Upper lobe of right lung (tissue), 1 donor: ENCODE data around the gene MAPK8IP2. TPM values are rescaled to one million over a fixed set of nuclear protein-coding genes. Genes with fewer than 3 reads are reported as not detected.
"Not testable (repeated sequence)": the region's sequence is repeated elsewhere in the genome, so short reads cannot be mapped to it uniquely, and the experiment has no call there.

Experiments used
- ATAC-seq: fragments of 200-7000 bp; cut with Tn5 transposase; one replicate; pipeline ENCODE4 v1.9.1; 2020; ENCODE audit warnings: mild to moderate bottlenecking, moderate library complexity
- DNase-seq: peaks from one replicate; pipeline ENCODE4 v3.0.0-alpha.2; 2020
- H3K27ac ChIP-seq: fragments of 200-600 bp; one replicate; pipeline ENCODE4 v1.8.0; 2022
- H3K27me3 ChIP-seq: fragments of 200-600 bp; one replicate; pipeline ENCODE4 v1.8.0; 2022; ENCODE audit warnings: mild to moderate bottlenecking
- H3K36me3 ChIP-seq: fragments of 200-600 bp; one replicate; pipeline ENCODE4 v1.8.0; 2022
- H3K4me1 ChIP-seq: fragments of 200-600 bp; one replicate; pipeline ENCODE4 v1.8.0; 2022
- H3K4me3 ChIP-seq: fragments of 200-600 bp; one replicate; pipeline ENCODE4 v1.8.0; 2022; ENCODE audit warnings: mild to moderate bottlenecking
- H3K9me3 ChIP-seq: fragments of 200-600 bp; one replicate; pipeline ENCODE4 v1.8.0; 2022
- intact Hi-C: fragments of 100-400 bp; cut with DNase I; formaldehyde crosslinking; loops from one replicate; pipeline ENCODE4 v1.11.0; 2022
- total RNA-seq: library from RNA; stranded (reverse); fragmentation: NEBNext Ultra II Directional; extraction: Animal tissue kit (Norgen Biotek cat#: 25700); gene quantifications from one replicate; pipeline ENCODE4 v1.2.1, GENCODE V29; 2021
- TF ChIP-seq, protein P1 (sequence below): fragments of 200-600 bp; IDR thresholded peaks from one replicate; pipeline ENCODE4 v1.8.0; 2022; ENCODE audit warnings: antibody characterized with exemption
- donor health status: DM: no; HTN: yes; CAD: no; lungs with severe emphysema.

Gene MAPK8IP2
- total RNA-seq, 1 donor from 2014 or later = 2.6 TPM

DNA sequence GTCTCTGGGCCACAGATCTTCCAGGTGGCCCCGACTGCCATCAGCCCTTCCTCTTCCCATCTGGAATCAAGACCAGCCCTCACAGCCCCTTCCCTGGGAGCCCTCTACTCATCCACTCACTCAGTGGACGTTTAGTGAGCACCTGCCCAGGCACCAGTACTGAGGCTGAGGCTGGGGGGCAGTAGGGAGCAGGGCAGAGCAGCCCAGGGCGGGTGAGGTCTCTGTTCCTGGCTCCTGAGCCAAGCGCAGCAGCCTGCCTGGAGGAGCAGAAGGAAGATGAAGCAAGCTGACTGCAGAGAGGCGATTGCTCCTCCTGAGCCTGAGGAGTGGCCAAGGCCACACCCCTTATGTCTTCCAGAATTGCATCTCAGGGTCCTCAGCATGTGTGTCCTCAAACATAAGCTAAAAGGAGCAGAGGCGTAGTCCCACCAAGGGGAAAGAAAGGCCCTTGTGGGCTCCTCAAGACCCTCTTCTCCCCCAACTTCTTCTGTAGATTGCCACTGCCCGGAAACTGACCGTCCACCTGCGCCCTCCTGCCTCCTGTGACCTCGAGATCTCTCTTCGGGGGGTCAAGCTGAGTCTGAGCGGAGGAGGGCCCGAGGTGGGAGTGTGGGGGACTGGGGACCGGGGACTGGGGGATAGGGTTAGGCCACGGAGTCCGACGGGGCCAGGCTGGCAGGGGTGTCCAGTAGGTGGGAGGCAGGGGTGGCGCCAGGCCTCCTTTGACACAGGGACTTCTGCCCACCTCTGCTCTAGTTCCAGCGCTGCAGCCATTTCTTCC is 5.8 kb downstream of the MAPK8IP2 start:
- ATAC-seq (no peak), DNase-seq (no peak)
- H3K27me3 ChIP-seq = peaks cover 39% of the 10 kb centered on the region

DNA sequence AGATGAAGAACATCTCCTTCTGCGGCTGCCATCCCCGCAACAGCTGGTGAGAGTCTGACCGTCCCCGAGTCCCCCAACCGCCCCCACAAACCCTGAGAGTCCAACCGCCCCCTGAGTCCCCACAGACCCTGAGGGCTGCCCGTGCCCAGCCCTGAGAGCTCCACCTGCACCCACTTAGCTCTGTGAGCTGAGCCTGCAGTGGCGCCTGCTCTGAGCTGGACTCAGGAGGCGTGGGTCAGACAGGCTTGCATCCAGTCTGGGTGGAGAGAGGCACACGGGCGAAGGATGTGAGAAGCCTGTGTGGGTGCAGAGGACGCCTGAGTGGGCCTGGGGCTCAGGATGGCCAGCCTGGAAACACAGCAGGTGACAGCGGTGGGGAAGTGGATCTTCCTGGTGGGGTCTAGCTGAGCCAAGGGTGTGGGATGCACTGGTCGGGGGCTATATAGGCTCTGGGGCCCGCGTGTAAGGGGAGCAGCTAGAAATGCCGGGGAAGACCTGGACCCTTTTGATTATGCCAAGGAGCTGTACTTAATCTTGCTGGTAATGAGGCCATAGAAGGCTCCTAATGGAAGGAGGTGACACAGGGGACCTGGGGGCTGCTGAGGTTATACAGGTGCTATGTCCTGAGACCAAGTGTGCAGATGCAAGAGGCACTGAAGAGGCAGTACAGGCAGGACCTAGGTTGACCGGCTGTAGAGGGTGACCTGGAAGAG is 6.5 kb downstream of the MAPK8IP2 start:
- peaks cover 34% of the 10 kb centered on the region for H3K27me3 ChIP-seq
- H3K9me3 ChIP-seq = no peaks in the 10 kb centered on the region
- H3K4me1 ChIP-seq = no peaks in the 10 kb centered on the region
- DNase-seq = no peak
- TF ChIP-seq, protein P1, sequence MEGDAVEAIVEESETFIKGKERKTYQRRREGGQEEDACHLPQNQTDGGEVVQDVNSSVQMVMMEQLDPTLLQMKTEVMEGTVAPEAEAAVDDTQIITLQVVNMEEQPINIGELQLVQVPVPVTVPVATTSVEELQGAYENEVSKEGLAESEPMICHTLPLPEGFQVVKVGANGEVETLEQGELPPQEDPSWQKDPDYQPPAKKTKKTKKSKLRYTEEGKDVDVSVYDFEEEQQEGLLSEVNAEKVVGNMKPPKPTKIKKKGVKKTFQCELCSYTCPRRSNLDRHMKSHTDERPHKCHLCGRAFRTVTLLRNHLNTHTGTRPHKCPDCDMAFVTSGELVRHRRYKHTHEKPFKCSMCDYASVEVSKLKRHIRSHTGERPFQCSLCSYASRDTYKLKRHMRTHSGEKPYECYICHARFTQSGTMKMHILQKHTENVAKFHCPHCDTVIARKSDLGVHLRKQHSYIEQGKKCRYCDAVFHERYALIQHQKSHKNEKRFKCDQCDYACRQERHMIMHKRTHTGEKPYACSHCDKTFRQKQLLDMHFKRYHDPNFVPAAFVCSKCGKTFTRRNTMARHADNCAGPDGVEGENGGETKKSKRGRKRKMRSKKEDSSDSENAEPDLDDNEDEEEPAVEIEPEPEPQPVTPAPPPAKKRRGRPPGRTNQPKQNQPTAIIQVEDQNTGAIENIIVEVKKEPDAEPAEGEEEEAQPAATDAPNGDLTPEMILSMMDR = no peak
- H3K36me3 ChIP-seq = no peaks in the 10 kb centered on the region
- no peak for ATAC-seq
- no peak overlapping the region for H3K4me3 ChIP-seq
- intact Hi-C loops = no loop called here
- H3K27ac ChIP-seq = no peak overlapping the region

More for the DNA sequence above, 5.8 kb downstream of the MAPK8IP2 start:
- no peak overlapping the region for H3K27ac ChIP-seq
- no peak overlapping the region for H3K4me3 ChIP-seq
- H3K36me3 ChIP-seq = no peaks in the 10 kb centered on the region
- no peaks in the 10 kb centered on the region for H3K4me1 ChIP-seq
- H3K9me3 ChIP-seq = no peaks in the 10 kb centered on the region
- TF ChIP-seq, protein P1 = no peak
- intact Hi-C loops = no loop called here

DNA sequence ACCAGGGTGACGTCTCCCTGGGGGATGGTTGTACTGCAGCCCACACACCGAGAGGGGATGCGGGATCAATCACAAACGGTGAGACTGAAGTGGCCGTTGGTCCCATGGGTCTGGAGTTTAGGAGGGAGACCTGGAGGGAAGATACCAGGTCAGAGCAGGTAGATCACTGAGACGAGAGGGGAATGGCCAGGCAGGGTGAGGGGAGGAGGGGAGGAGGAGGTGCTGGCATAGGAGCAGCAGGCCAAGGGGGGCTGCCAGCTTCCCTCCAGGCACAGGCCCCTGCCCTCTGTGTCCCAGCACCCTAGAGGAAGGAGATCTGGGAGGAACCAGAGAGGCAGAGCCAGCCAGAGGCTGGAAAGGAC is 7.0 kb downstream of the MAPK8IP2 start:
- Histone ChIP-seq H3K27ac (no peak overlapping the region), H3K4me3 (no peak overlapping the region), H3K36me3 (no peaks in the 10 kb centered on the region), H3K9me3 (no peaks in the 10 kb centered on the region), H3K27me3 (peaks cover 30% of the 10 kb centered on the region), H3K4me1 (no peaks in the 10 kb centered on the region)
- TF ChIP-seq, protein P1 = no peak
- DNase-seq (no peak), ATAC-seq (no peak)
- intact Hi-C loops = no loop called here

DNA sequence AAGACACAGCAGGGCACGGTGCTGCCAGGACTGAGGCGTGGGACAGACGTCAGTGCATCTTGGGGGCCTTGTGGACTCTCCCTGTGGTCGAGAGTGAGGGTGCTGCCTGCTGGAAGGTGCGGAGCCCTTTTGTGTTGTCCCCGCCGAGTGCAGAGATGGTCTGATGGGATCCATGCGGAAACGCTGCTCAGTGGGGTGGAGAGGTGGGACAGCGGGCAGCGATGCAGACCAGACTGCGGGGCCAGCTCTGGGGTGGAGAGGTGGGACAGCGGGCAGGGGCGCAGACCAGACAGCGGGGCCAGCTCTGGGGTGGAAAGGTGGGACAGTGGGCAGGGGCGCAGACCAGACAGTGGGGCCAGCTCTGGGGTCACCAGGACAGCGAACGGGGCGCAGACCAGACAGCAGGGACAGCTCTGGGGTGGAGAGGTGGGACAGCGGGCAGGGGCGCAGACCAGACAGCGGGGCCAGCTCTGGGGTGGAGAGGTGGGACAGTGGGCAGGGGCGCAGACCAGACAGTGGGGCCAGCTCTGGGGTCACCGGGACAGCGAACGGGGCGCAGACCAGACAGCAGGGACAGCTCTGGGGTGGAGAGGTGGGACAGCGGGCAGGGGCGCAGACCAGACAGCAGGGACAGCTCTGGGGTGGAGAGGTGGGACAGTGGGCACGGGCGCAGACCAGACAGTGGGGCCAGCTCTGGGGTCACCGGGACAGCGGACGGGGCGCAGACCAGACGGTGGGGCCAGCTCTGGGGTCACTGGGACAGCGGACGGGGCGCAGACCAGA is 7.7 kb downstream of the MAPK8IP2 start:
- H3K4me1 ChIP-seq, H3K27ac ChIP-seq, intact Hi-C loops, ATAC-seq, H3K4me3 ChIP-seq, DNase-seq, H3K9me3 ChIP-seq, H3K36me3 ChIP-seq: not testable (repeated sequence)
- peaks cover 24% of the 10 kb centered on the region for H3K27me3 ChIP-seq

DNA sequence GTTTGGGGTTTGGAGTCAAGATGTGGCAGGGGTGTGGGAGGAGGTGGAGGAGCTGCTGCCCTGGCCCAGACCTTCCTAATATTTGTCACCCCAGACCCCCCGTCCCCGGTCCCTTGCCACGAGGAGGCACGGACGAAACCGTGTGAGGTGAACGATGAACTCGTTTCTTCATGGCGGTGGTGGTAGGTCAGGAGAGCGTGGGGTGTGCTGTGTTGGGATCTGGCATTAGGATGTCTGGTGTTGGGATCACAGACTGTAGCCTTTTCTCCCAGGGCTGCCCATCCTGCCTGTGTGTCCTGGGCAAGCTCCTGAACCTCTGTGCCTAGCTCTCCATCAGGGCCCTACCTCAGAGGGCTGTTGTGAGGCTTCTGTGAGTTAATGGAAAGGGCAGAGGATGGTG is 8.4 kb downstream of the MAPK8IP2 start:
- TF ChIP-seq, protein P1 = no peak
- no peak for DNase-seq

DNA sequence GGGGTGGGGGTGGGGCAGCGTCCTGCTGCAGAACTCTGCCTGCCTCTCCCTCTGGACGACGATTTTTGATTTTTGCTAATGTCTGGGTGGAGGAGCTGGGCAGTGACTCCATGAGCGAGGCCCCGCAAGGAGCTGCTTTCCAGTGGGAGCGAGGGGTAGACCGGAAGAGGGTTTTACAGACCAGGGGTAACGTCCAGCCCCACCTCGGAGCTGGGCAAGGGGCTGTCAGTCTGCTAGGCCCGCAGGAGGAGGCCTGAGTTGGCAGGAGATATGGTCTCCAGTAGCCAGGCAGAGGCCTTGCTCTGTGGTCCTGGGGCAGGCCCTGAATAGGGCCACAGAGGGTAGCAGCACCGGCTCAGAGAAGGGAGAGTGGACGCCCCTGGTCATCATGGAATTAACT is 9.0 kb downstream of the MAPK8IP2 start:
- Histone ChIP-seq H3K9me3 (no peaks in the 10 kb centered on the region), H3K4me3 (no peak overlapping the region), H3K4me1 (no peaks in the 10 kb centered on the region), H3K36me3 (no peaks in the 10 kb centered on the region), H3K27ac (no peak overlapping the region), H3K27me3 (peaks cover 13% of the 10 kb centered on the region)
- TF ChIP-seq, protein P1 = no peak
- intact Hi-C loops = no loop called here
- ATAC-seq = no peak
- no peak for DNase-seq

More for the DNA sequence above, 8.4 kb downstream of the MAPK8IP2 start:
- intact Hi-C loops = no loop called here
- Histone ChIP-seq H3K9me3 (no peaks in the 10 kb centered on the region), H3K27me3 (peaks cover 16% of the 10 kb centered on the region), H3K27ac (no peak overlapping the region), H3K4me3 (no peak overlapping the region), H3K4me1 (no peaks in the 10 kb centered on the region), H3K36me3 (no peaks in the 10 kb centered on the region)
- ATAC-seq = no peak
